Endothelial cell of umbilical vein (primary cell): ENCODE results near the gene GAS2L3. TPM values are rescaled to one million over a fixed set of nuclear protein-coding genes. Genes with fewer than 3 reads are reported as not detected.

Experiments
- BruUV-seq: library from RNA; stranded (reverse); fragments of 400-500 nt; replicated peaks from 2 replicates; lab custom pipeline; 2021; lab: Mats Ljungman, UMichigan
- CTCF ChIA-PET: fragments of 300-600, 350-600 bp; sonication (Branson Sonifier 250); formaldehyde crosslinking; loops from one replicate; lab custom pipeline; 2021; ENCODE audit warnings: antibody characterized with exemption, inconsistent platforms; lab: Charles Lee
- POLR2A ChIA-PET: fragments of 300-600, 350-600 bp; sonication (Branson Sonifier 250); formaldehyde crosslinking; loops from one replicate; lab custom pipeline; 2021; ENCODE audit warnings: antibody characterized with exemption, inconsistent platforms; lab: Charles Lee
- DNase-seq: peaks from one replicate; pipeline ENCODE4 v3.0.0-alpha.2; 2011; ENCODE audit warnings: low read depth, low spot score
- FAIRE-seq: peaks from 2 replicates; lab custom pipeline; 2011; peaks lifted over from hg19 to GRCh38; lab: Jason Lieb, UNC
- H2AFZ ChIP-seq: 2 replicates; pipeline ENCODE4 v1.6.0; 2012; ENCODE audit warnings: low read depth, low read length, control low read depth, inconsistent platforms
- H3K27ac ChIP-seq: 2 replicates; pipeline ENCODE4 v1.5.1; 2011; ENCODE audit warnings: low read depth, mild to moderate bottlenecking, control low read depth, low read length, moderate library complexity; ENCODE audit not compliant: insufficient read depth
- H3K27me3 ChIP-seq, 2 experiments: 2 replicates each; pipeline versions ENCODE4 v1.6.0 to v1.6.1; 2011; ENCODE audit warnings: low read length in 2 of 2, mixed read lengths in 1 of 2; ENCODE audit not compliant: control insufficient read depth in 2 of 2, insufficient read depth in 2 of 2
- H3K36me3 ChIP-seq, 2 experiments: 2 replicates in 1 of 2; 3 replicates in 1 of 2; pipeline ENCODE4 v1.5.1; 2011; ENCODE audit warnings: low read length in 2 of 2, mild to moderate bottlenecking in 1 of 2, moderate library complexity in 1 of 2; ENCODE audit not compliant: control insufficient read depth in 2 of 2, insufficient read depth in 2 of 2; ENCODE audit errors: extremely low read depth in 1 of 2
- H3K4me1 ChIP-seq: 3 replicates; pipeline ENCODE4 v1.5.1; 2011; ENCODE audit warnings: mild to moderate bottlenecking, low read length; ENCODE audit not compliant: control insufficient read depth, insufficient read depth; ENCODE audit errors: extremely low read depth
- H3K4me2 ChIP-seq: 2 replicates; pipeline ENCODE4 v1.6.1; 2011; ENCODE audit warnings: low read length, control low read depth, mixed read lengths; ENCODE audit not compliant: insufficient read depth
- H3K4me3 ChIP-seq, 3 experiments: fragments of 200-600 bp in 1 of 3; sonication (generic), shearing (Covaris generic) in 1 of 3; replicated peaks in 1 of 3; 2 replicates each; pipeline ENCODE4 v1.5.1; 2011 to 2016; ENCODE audit warnings: control low read depth in 3 of 3, low read length in 3 of 3, mild to moderate bottlenecking in 2 of 3, inconsistent platforms in 1 of 3, low read depth in 1 of 3, moderate library complexity in 1 of 3; ENCODE audit not compliant: insufficient read depth in 1 of 3
- H3K79me2 ChIP-seq: 2 replicates; pipeline ENCODE4 v1.6.0; 2012; ENCODE audit warnings: low read length, inconsistent platforms; ENCODE audit not compliant: control insufficient read depth, insufficient read depth
- H3K9ac ChIP-seq: replicated peaks from 2 replicates; pipeline ENCODE3; 2011; ENCODE audit warnings: low read length, control low read depth; ENCODE audit not compliant: insufficient read depth; ENCODE audit errors: extremely low read depth
- H3K9me1 ChIP-seq: replicated peaks from 3 replicates; pipeline ENCODE4 v1.6.0; 2011; ENCODE audit warnings: mild to moderate bottlenecking, low read length; ENCODE audit not compliant: control insufficient read depth, insufficient read depth; ENCODE audit errors: extremely low read depth
- H3K9me3 ChIP-seq: replicated peaks from 2 replicates; pipeline ENCODE4 v1.5.1; 2012; ENCODE audit warnings: low read length, inconsistent platforms; ENCODE audit not compliant: control insufficient read depth, insufficient read depth
- H4K20me1 ChIP-seq: replicated peaks from 2 replicates; pipeline ENCODE3; 2011; ENCODE audit warnings: mild to moderate bottlenecking, low read length; ENCODE audit not compliant: control insufficient read depth, insufficient read depth; ENCODE audit errors: extremely low read depth
- EZH2 ChIP-seq: IDR thresholded peaks from 2 replicates; pipeline ENCODE4 v1.6.1; 2012; ENCODE audit warnings: borderline replicate concordance, low read depth, mild to moderate bottlenecking, moderate library complexity, low read length, inconsistent platforms; ENCODE audit not compliant: severe bottlenecking
- FOS ChIP-seq: IDR thresholded peaks from 2 replicates; pipeline ENCODE4 v1.6.1; 2011; ENCODE audit warnings: mild to moderate bottlenecking, low read length, moderate library complexity, borderline replicate concordance; ENCODE audit not compliant: insufficient read depth
- GATA2 ChIP-seq: IDR thresholded peaks from 2 replicates; pipeline ENCODE4 v1.7.0; 2011; ENCODE audit warnings: low read depth, mild to moderate bottlenecking, moderate library complexity, mixed read lengths, low read length; ENCODE audit not compliant: insufficient read length, insufficient read depth
- JUN ChIP-seq: IDR thresholded peaks from 2 replicates; pipeline ENCODE4 v1.6.1; 2011; ENCODE audit warnings: borderline replicate concordance, low read depth; ENCODE audit not compliant: insufficient read length, insufficient read depth
- MAX ChIP-seq: IDR thresholded peaks from 2 replicates; pipeline ENCODE4 v1.6.1; 2011; ENCODE audit not compliant: insufficient read depth, insufficient read length
- MYC ChIP-seq: IDR thresholded peaks from one replicate; pipeline ENCODE4 v1.6.1; 2011; ENCODE audit warnings: mild to moderate bottlenecking, low read depth, low read length
- POLR2A ChIP-seq: IDR thresholded peaks from 2 replicates; pipeline ENCODE4 v1.6.1; 2012; ENCODE audit warnings: low read depth, mild to moderate bottlenecking, control low read depth, low read length
- POLR2AphosphoS5 ChIP-seq: IDR thresholded peaks from 2 replicates; pipeline ENCODE4 v1.6.1; 2012; ENCODE audit warnings: low read depth, mild to moderate bottlenecking, control low read depth, low read length, moderate library complexity; ENCODE audit not compliant: insufficient read depth
- dilution Hi-C: fragments of 300-500 bp; cut with MboI; formaldehyde crosslinking; loops from one replicate; pipeline ENCODE4 v1.15.0; 2019; ENCODE audit warnings: low sequenced_read_pairs; ENCODE audit not compliant: extremely low pct_ligation_motif_present
- intact Hi-C: fragments of 100-400 bp; cut with micrococcal nuclease; formaldehyde crosslinking; loops from one replicate; pipeline ENCODE4 v1.10.0; 2022
- polyA plus RNA-seq, 4 experiments: library from polyadenylated mRNA; depleted of rRNA in 3 of 4; stranded (reverse) in 3 of 4; unstranded in 1 of 4; fragments of >200 nt; gene quantifications; 2 replicates each; pipeline versions ENCODE4 v1.2.1 to v1.2.3, GENCODE V29; 2011 to 2012; ENCODE audit warnings: missing spikeins in 1 of 4
- total RNA-seq: library from RNA; stranded (reverse); gene quantifications from 2 replicates; pipeline ENCODE4 v1.2.3, GENCODE V29; 2021
- TF ChIP-seq, protein P1 (sequence below), 2 donors: IDR thresholded peaks; 1 replicate in 1 of 2; 2 replicates in 1 of 2; pipeline ENCODE4 v1.5.1; 2011; ENCODE audit warnings: low read length in 2 of 2, mild to moderate bottlenecking in 2 of 2, moderate library complexity in 2 of 2, control low read depth in 1 of 2, inconsistent platforms in 1 of 2, low read depth in 1 of 2; ENCODE audit not compliant: insufficient read depth in 1 of 2; ENCODE audit errors: extremely low read depth in 1 of 2

Gene GAS2L3
- total and polyA plus RNA-seq, 2 donors (not counting 3 experiments of a cell fraction or from before 2014, with no cell fraction given), result 6.5 to 47.1 TPM

- Histone ChIP-seq H3K9me1 (no peaks in the 10 kb centered on the region), H3K27ac (peak overlapping the region; percentile 95), H3K4me1 (peaks cover 18% of the 10 kb centered on the region), H3K4me3 (no peak overlapping the region), H3K36me3 (no peaks in the 10 kb centered on the region), H3K9ac (peak overlapping the region; percentile 66), H3K4me2 (no peak overlapping the region), H3K79me2 (no peaks in the 10 kb centered on the region), H3K9me3 (no peaks in the 10 kb centered on the region), H4K20me1 (no peaks in the 10 kb centered on the region), H2AFZ (no peak overlapping the region), H3K27me3 (peaks cover 5 to 13% of the 10 kb centered on the region in 2 experiments)
- no peak for TF ChIP-seq GATA2
- intact Hi-C loops, result loop anchor here (1.0 to 2.0 kb wide), 3 partner anchors 8 to 422 kb away; partner anchors contain the start of genes BLTP3B, DEPDC4, GAS2L3 and SCYL2
- CTCF ChIA-PET, result no interaction called here
- no peak for DNase-seq
- dilution Hi-C loops, result no loop called here
- POLR2A ChIA-PET, result no interaction called here
- no peak for FAIRE-seq
- no TSS peak for BruUV-seq
Measured at GRCh38 chr12:100564905-100565467, 8.5 kb upstream of the GAS2L3 start.

DNA sequence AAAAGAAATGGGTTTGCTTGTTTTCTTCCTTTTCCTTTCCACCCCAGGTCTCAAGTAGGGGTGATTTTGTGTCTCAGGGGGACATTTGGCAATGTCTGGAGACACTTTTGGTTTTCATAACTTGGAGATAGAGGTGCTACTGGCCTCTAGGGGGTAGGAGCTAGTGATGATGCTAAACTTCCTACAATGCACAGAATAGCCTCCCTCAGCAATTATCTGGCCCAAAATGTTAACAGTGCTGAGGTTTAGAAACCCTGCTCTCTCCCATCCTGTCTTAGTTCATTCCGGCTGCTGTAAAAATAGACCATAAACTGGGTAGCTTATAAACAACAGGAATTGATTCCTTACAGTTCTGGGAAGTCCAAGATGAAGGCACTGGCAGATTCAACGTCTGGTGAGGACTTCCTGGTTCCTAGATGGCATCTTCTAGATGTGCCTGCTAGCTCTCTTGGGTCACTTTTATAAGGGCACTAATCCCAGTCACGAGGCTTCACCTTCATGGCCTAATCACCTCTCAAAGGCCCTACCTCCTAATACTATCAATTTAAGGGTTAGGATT, 7.4 kb upstream of the GAS2L3 start:
- DNase-seq (no peak), FAIRE-seq (no peak)
- dilution Hi-C loops, result no loop called here
- Histone ChIP-seq H2AFZ (no peak overlapping the region), H3K9ac (no peak overlapping the region), H3K36me3 (no peaks in the 10 kb centered on the region), H3K27me3 (peaks cover 5 to 13% of the 10 kb centered on the region in 2 experiments), H3K4me1 (peaks cover 18% of the 10 kb centered on the region), H3K4me3 (no peak overlapping the region), H4K20me1 (no peaks in the 10 kb centered on the region), H3K9me1 (no peaks in the 10 kb centered on the region), H3K9me3 (no peaks in the 10 kb centered on the region), H3K4me2 (no peak overlapping the region), H3K27ac (no peak overlapping the region), H3K79me2 (no peaks in the 10 kb centered on the region)
- POLR2A ChIA-PET, result no interaction called here
- no peak for TF ChIP-seq JUN
- TF ChIP-seq FOS, result no peak
- no peak for TF ChIP-seq MYC
- no peak for TF ChIP-seq POLR2A
- TF ChIP-seq EZH2, result no peak
- no peak for TF ChIP-seq MAX
- TF ChIP-seq, protein P1, sequence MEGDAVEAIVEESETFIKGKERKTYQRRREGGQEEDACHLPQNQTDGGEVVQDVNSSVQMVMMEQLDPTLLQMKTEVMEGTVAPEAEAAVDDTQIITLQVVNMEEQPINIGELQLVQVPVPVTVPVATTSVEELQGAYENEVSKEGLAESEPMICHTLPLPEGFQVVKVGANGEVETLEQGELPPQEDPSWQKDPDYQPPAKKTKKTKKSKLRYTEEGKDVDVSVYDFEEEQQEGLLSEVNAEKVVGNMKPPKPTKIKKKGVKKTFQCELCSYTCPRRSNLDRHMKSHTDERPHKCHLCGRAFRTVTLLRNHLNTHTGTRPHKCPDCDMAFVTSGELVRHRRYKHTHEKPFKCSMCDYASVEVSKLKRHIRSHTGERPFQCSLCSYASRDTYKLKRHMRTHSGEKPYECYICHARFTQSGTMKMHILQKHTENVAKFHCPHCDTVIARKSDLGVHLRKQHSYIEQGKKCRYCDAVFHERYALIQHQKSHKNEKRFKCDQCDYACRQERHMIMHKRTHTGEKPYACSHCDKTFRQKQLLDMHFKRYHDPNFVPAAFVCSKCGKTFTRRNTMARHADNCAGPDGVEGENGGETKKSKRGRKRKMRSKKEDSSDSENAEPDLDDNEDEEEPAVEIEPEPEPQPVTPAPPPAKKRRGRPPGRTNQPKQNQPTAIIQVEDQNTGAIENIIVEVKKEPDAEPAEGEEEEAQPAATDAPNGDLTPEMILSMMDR (IDR thresholded peaks at IDR 0.05; ENCODE audit: extremely low read depth in 1 of 2, insufficient read depth in 1 of 2, low read depth in 1 of 2, low read length in 2 of 2), result no peak
- no peak for TF ChIP-seq POLR2AphosphoS5
- TF ChIP-seq GATA2, result no peak
- BruUV-seq, result no TSS peak
- CTCF ChIA-PET, result interaction anchor here (2.2 kb wide), 1 partner anchor 11 kb away, joined by 9 read pairs; no protein-coding TSS in a partner anchor
- intact Hi-C loops, result loop anchor here (2.0 kb wide), 2 partner anchors 299 to 423 kb away; partner anchors contain the start of genes BLTP3B, DEPDC4 and SCYL2
